Psoas muscle (tissue), 8 donors: ENCODE data around the gene UTP18. TPM values are rescaled to one million over a fixed set of nuclear protein-coding genes. Genes with fewer than 3 reads are reported as not detected.

ENCODE experiments used
- ATAC-seq, 4 donors: fragments of 200-7000 bp; cut with Tn5 transposase; one replicate each; pipeline ENCODE4 v1.9.1; 2020; ENCODE audit warnings: moderate library complexity in 3 of 4, mild to moderate bottlenecking in 2 of 4
- DNase-seq, 2 donors: peaks; one replicate each; pipeline ENCODE4 v3.0.0-alpha.2; 2020
- H3K27ac ChIP-seq: fragments of 200-600 bp; one replicate; pipeline ENCODE4 v1.8.0; 2022
- H3K27me3 ChIP-seq, 3 donors: fragments of 200-600 bp in 1 of 3; one replicate each; pipeline versions ENCODE4 v1.6.1 to v1.8.0; 2013 to 2022; ENCODE audit warnings: low read length in 2 of 3, mild to moderate bottlenecking in 2 of 3, moderate library complexity in 1 of 3; ENCODE audit not compliant: insufficient read depth in 3 of 3
- H3K36me3 ChIP-seq, 2 donors: fragments of 200-600 bp in 1 of 2; one replicate each; pipeline versions ENCODE4 v1.6.1 to v1.8.0; 2013 to 2022; ENCODE audit warnings: low read depth in 1 of 2, mild to moderate bottlenecking in 1 of 2, moderate library complexity in 1 of 2; ENCODE audit not compliant: insufficient read depth in 1 of 2
- H3K4me1 ChIP-seq: fragments of 200-600 bp; one replicate; pipeline ENCODE4 v1.8.0; 2022
- H3K4me3 ChIP-seq: fragments of 200-600 bp; one replicate; pipeline ENCODE4 v1.8.0; 2022; ENCODE audit warnings: mild to moderate bottlenecking
- H3K9me3 ChIP-seq: fragments of 200-600 bp; one replicate; pipeline ENCODE4 v1.8.0; 2022
- CTCF ChIP-seq: fragments of 200-600 bp; IDR thresholded peaks from one replicate; pipeline ENCODE4 v1.8.0; 2022; ENCODE audit warnings: antibody characterized with exemption
- WGBS, 3 donors: extraction: QIAGEN DNeasy Blood & Tissue Kit; methylation state at CpG; one replicate each; pipeline versions ENCODE4 v1.1.6 to v1.1.7; 2013; 5-methylcytosine and 5-hydroxymethylcytosine counted together
- intact Hi-C, 2 donors: fragments of 100-400 bp; cut with DNase I; formaldehyde crosslinking; loops; one replicate each; pipeline versions ENCODE4 v1.11.0 to v1.14.2; 2022
- polyA plus RNA-seq, 3 donors: library from polyadenylated mRNA; stranded (reverse); fragments of 200-250 nt; gene quantifications; one replicate each; pipeline ENCODE4 v1.2.3, GENCODE V29; 2013
- total RNA-seq, 4 donors: library from RNA; stranded (reverse); fragmentation: NEBNext Ultra II Directional in 2 of 4; extraction: Animal tissue kit (Norgen Biotek cat#: 25700) in 2 of 4; gene quantifications; one replicate each; pipeline versions ENCODE4 v1.2.1 to v1.2.4, GENCODE V29; 2021 to 2023
- donor health status: healthy with polysubstance abuse.
- donor health status: DM: no; HTN: no; CAD: no; lungs with moderate emphysema.
- donor health status: Bipolar disorder and iron deficiency.
- donor health status: healthy.
- donor health status: DM: yes; HTN: yes; CAD: no.
- donor health status: DM: no; HTN: no; CAD: no.
- donor health status: DM: no; HTN: no; CAD: no.
- donor health status: DM: yes; HTN: yes; CAD: no.

UTP18 gene
- total and polyA plus RNA-seq, 7 donors, result 13.1 to 32.5 (median 22.3) TPM

- Histone ChIP-seq H3K36me3 (peaks cover 0 to 15% of the 10 kb centered on the region in 2 donors), H3K27me3 (no peaks in the 10 kb centered on the region), H3K27ac (no peak overlapping the region), H3K4me1 (no peaks in the 10 kb centered on the region), H3K9me3 (no peaks in the 10 kb centered on the region), H3K4me3 (no peak overlapping the region)
- ATAC-seq (no peak), DNase-seq (no peak)
- intact Hi-C loops, result no loop called here
- TF ChIP-seq CTCF, result no peak
- 97 to 100% (median 98%) methylated on average over 1 of the region's 1 CpG for WGBS, 3 donors
Measured at GRCh38 chr17:51245535-51245934, 14.8 kb upstream of the UTP18 start.

- no peaks in the 10 kb centered on the region for H3K27me3 ChIP-seq
- DNase-seq, result no peak
- intact Hi-C loops, result no loop called here
- WGBS, 3 donors, result 92 to 99% (median 97%) methylated on average over 3 of the region's 3 CpGs
- H3K36me3 ChIP-seq, result peaks cover 0 to 59% of the 10 kb centered on the region in 2 donors
- no peak overlapping the region for H3K4me3 ChIP-seq
- no peak overlapping the region for H3K27ac ChIP-seq
- no peaks in the 10 kb centered on the region for H3K9me3 ChIP-seq
- no peaks in the 10 kb centered on the region for H3K4me1 ChIP-seq
- TF ChIP-seq CTCF, result no peak
- no peak for ATAC-seq
Measured at GRCh38 chr17:51250314-51250840, 10.0 kb upstream of the UTP18 start.

- Histone ChIP-seq H3K4me1 (no peaks in the 10 kb centered on the region), H3K27me3 (no peaks in the 10 kb centered on the region), H3K27ac (no peak overlapping the region), H3K9me3 (no peaks in the 10 kb centered on the region), H3K36me3 (peaks cover 0 to 60% of the 10 kb centered on the region in 2 donors), H3K4me3 (no peak overlapping the region)
- ATAC-seq, result no peak
- intact Hi-C loops, result no loop called here
- no peak for TF ChIP-seq CTCF
- no peak for DNase-seq
Measured at GRCh38 chr17:51251010-51251409, 9.3 kb upstream of the UTP18 start.

GRCh38 chr17:51255673-51256072 lies 4.7 kb upstream of the UTP18 start:
- no peak overlapping the region for H3K4me3 ChIP-seq
- H3K27me3 ChIP-seq, result no peaks in the 10 kb centered on the region
- DNase-seq (no peak), ATAC-seq (no peak)
- TF ChIP-seq CTCF, result no peak
- H3K36me3 ChIP-seq, result peaks cover 0 to 65% of the 10 kb centered on the region in 2 donors
- H3K27ac ChIP-seq, result no peak overlapping the region
- H3K9me3 ChIP-seq, result no peaks in the 10 kb centered on the region
- peaks cover 28% of the 10 kb centered on the region for H3K4me1 ChIP-seq
- WGBS, 3 donors, result 85 to 93% (median 88%) methylated on average over 6 of the region's 6 CpGs
- intact Hi-C loops, result no loop called here

GRCh38 chr17:51256101-51256500 lies 4.2 kb upstream of the UTP18 start:
- no peaks in the 10 kb centered on the region for H3K9me3 ChIP-seq
- ATAC-seq (no peak), DNase-seq (no peak)
- no peak for TF ChIP-seq CTCF
- no peak overlapping the region for H3K4me3 ChIP-seq
- no peaks in the 10 kb centered on the region for H3K27me3 ChIP-seq
- WGBS, 3 donors, result 93 to 96% (median 95%) methylated on average over 3 of the region's 3 CpGs
- no peak overlapping the region for H3K27ac ChIP-seq
- intact Hi-C loops, result no loop called here
- H3K36me3 ChIP-seq, result peaks cover 0 to 62% of the 10 kb centered on the region in 2 donors
- peaks cover 28% of the 10 kb centered on the region for H3K4me1 ChIP-seq
